HG02840 (cell line): ENCODE measurements around the gene NME3.
"Not testable (repeated sequence)": the region's sequence is repeated elsewhere in the genome, so short reads cannot be mapped to it uniquely, and the experiment has no call there.

ENCODE experiments used
- ATAC-seq: cut with Tn5 transposase; IDR thresholded peaks from one replicate; pipeline ENCODE4 v1.9.1; 2021; ENCODE audit warnings: mild to moderate bottlenecking, moderate library complexity, moderate number of reproducible peaks; ENCODE audit not compliant: unreplicated experiment, low FRiP score

Gene NME3

DNA sequence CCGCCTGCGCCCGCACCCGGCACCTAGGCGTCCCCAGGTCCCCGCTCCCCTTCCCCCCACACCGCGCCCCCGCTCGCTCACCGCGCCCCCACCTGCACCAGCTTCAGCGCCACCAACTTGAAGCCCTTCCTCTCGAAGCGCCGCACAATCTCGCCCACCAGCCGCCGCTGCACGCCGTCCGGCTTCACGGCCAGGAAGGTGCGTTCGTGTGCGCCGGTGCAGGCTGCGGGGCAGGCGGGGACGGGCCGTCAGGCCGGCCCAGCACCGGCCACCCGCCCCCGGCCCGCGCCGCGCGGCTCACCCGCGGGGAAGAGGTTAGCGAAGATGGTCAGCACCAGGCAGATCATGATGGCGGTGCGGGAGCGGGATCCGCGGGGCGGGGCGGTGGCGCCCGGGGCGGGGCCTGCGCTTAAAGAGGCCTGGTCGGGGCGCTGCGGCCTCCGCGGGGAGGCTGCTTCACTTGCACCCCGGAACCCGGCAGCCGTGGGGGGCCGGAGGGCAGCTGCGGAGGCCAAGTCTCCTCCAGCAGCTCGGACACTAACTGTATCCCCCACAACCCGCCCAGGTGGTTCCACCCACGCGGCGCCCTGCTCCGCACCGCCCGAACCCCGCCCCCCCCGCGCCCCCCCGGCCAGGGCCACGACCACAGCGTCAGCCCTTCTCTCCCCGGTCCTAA lies at the start of gene NME3:
NME3 (minus strand) TSS at position 356 of the 676 bp plus-strand sequence; CDS start at position 347, 9 bp downstream.
- ATAC-seq: no peak

DNA sequence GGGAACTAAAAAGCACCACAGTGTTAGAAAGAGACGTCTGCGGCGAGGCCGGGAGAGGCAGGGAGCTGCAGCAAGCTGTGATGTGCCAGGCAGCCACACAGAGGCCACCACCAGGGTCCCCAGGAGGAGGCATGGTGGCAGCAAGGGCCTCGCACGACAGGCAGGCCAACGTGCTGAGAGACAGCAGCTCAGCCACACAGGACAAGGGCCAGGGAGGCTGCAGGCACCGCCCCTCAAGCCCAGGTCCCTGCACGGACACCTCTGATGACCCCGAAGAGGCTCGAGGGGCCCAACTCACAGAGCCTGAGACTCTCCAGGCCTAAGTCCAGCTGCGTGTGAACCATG lies 49.6 kb upstream of the NME3 start:
- no peak for ATAC-seq

DNA sequence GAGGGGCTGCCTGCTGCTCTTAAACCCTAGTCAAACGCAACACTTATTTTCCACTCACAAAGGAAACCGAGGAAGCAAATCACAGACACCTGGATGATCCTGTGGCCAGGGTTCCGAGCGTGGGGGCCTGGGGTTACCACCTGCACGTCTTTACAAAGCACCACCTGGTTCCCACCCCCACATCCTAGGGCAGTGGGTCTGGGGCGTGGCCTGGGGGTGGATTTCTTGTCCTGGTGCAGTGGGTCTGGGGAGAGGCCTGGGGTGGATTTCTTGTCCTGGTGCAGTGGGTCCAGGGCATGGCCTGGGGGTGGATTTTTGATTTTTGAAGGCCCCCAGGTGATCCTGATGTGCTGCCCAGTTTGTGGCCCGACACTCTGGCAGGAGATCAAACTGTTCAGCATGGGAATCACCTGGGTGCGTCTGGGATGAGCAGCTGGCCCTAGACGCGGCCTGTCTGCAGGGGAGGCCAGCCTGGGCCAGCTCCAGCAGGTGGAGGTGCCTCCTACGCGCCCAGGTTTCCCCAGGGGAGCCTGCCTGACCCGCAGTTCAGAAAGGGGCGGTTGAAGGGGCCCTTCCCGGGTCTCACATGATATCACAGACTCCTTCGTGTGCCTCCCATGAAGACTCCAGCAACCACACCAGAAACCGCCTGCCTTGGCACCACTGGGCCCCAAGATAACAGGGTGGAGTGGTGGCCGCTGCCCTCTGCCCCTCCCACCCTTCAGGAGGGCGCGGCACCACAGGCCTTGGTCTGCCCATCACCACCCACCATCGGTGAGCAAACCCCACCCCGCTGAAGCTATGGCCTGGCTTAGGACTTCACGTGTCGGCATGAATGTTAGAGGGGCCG lies 49.0 kb upstream of the NME3 start:
- ATAC-seq: no peak

DNA sequence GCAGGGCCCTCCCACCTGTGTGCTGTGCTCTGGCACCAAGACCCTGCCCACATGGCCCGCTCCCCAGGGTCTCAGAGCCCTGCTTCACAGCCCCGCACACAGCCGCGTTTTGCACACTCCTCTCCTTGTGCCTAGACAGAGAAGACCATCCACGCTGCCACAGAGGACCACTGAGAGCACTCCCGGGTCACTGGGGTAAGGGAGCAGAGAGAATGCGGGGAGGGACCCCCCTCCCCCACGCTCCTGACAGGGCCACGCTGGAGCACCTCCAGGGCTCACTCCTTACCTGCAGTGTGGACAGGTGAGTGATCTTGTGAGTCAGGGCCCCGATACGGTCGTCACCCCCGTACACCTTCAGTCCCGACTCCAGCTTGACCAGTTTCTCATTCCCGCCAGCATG lies 48.3 kb upstream of the NME3 start:
- ATAC-seq: no peak

GRCh38 chr16:1818873-1819525 lies 47.7 kb upstream of the NME3 start:
- ATAC-seq: no peak

GRCh38 chr16:1818204-1818872 lies 47.0 kb upstream of the NME3 start:
- no peak for ATAC-seq

DNA sequence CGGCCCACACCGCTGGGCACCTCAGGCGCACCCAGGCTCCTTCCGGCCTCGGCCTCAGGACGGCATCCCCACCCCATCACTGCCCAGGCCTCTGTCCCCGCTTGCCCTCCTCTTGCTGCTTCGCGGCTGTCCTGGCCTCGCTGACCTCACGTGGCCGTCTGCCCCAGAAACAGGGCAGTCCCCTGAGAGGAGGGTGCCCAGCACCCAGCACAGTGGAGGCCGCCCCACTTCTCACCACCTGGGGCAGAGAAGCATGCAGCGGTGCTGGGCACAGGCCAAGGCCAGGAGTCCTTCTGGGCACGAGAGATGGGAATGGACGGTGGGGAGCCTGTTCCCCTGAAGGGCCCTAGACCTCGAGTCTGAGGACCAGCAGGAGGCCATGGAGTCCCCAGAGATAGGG lies 46.4 kb upstream of the NME3 start:
- ATAC-seq: no peak

- no peak for ATAC-seq
Measured at GRCh38 chr16:1817276-1817589, 45.9 kb upstream of the NME3 start.

DNA sequence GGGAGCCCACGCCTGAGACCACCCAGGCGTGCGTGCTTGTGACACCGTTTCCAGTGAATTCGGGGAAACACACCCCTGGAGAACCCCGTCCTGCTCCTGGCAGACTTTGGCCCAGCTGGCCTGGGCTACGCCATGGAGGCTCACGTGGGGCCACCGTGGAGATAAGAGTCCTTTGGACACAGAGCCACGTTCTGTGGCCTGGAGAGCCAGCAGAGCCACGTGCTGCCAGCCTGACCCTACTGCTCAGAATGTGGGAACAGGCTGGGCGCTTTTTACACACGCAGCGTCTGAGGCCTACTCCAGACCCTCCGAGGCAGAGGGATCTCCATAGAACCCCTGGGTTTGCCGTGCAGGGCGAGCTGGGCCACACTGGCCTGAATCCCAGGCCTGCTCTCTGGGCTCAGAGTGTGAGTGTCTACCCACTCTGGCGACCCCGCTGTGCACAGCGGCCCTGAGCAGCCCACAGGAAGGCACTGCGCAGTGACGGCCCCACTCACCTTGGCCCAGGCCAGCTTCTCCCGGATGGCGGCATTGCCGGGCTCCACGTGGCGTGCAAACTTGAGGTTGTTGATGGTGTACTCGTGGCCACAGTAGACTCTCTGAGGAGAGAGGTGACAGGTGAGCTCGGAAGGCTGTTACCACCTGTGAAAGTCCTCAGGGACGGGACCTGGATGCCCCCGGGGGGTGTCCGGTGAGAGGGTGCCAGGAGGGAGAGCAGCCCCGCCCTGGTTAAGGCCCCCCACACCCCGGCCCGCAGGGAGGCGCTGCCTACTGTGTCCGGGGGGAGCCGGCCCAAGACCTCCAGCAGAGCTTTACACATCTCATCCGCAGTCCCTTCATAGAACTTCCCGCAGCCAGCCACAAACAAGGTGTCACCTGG lies 45.3 kb upstream of the NME3 start:
- ATAC-seq: no peak

- no peak for ATAC-seq
Measured at GRCh38 chr16:1815461-1815860, 44.1 kb upstream of the NME3 start.

GRCh38 chr16:1812732-1813163 lies 41.4 kb upstream of the NME3 start:
- no peak for ATAC-seq

- ATAC-seq: no peak
Measured at GRCh38 chr16:1810536-1810935, 39.2 kb upstream of the NME3 start.

GRCh38 chr16:1810106-1810505 lies 38.8 kb upstream of the NME3 start:
- ATAC-seq: no peak

DNA sequence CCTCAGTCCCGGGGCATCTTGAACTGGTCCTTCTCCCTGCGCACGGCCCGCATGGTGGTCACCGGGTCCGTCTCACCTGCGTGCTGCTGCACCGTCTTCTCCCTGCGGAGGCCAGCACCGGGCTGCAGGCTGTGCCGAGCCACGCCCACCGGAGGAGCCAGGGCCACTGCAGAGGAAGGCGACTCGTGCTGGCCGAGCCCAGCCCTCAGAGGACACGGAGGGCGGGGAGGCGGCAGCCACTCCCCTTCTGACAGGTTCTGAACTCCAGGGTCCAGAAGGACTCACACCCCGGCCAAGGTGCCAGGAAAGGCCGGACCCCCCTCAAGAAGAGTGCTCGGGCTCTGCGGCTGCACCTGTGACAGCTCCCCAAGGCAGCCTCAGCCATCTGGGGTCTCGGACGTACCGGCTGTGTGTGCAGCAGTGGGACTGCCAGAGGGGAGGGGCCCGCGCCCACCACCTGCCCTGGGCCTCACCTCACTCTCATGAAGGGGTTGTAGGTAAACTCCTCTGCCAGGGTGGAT lies 38.0 kb upstream of the NME3 start:
- ATAC-seq: no peak

- ATAC-seq: no peak
Measured at GRCh38 chr16:1808691-1809090, 37.3 kb upstream of the NME3 start.

DNA sequence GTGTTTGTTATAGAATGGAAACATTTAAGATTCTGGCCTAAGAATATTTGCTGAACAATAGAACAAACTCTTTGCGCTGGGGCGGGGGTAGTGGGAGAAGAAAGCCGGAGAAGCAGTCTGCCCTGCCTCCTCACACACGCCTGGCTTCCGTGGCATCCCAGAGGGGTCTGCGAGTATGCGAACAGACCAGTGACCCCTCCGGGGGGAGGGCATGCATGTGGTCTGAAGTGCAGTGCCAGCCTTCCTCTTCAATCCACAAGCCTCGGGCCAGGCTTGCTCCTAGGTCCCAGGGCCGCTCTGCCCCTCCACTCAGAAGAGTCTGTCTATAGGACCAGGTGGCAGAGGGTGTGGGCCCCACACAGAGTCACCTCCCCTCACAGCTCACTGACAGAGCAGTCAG lies 36.3 kb upstream of the NME3 start:
- ATAC-seq: no peak

DNA sequence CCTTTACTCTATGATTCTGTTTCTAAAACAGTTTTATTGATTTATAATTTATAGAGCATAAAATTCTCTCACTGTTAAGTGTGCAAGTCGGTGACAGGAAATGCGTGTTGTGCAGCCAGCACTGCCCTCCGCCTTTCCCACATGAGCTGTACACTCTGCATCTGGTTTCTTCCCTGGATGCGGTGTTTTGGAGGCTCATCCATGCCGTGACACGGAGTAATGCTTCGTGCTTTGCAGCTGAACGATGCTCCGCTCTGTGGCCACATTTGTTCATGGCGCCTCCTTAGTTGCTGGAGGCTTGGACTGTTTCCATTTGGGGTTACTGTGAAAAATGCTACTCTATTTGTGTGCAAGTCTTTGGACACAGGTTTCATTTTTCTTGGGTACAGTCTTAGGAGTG lies 29.4 kb upstream of the NME3 start:
- ATAC-seq: no peak

- ATAC-seq: not testable (repeated sequence)
Measured at GRCh38 chr16:1799263-1799662, 27.9 kb upstream of the NME3 start.

DNA sequence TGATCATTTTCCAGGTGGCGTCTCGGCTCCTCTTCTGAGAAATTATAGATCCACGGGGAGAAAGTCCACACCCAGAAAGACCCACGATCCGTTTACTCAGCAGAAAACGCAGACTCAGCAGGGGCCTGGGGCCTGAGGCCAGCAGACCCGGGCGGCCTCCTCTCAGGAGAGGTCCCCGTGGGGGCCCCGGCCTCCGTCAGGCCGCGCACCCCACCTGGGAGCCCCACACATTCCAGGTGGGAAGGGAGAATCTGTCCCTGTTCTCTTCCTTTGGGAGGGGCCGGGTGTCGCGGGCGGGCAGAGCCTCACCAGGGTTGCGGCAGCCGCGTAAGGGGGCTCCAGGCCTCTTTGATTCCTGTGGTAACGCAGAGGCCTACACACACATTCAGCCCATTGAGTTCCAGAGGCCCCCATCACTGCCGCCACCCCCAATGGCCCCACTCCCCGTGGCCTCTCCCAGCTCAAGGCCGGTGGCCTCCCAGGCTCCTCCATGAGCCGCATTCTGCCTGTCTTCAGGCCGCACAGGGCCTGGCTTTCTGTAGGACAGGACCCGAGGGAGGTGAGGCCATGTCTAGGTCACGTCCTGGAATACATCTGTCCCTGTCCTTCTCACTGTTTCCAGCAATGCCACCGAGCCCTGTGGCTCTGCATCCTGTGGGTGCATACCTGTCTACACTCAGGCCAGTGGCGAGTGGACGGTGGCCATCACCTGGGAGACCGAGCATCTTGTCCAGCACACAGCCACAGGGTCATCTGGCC lies 23.7 kb upstream of the NME3 start:
- ATAC-seq: no peak
